Measurements from ENCODE around the gene ARID1B. TPM values are rescaled to one million over a fixed set of nuclear protein-coding genes. Genes with fewer than 3 reads are reported as not detected.

The ARID1B gene
- total RNA-seq, 1 donor from 2014 or later = 18.5 TPM

DNA sequence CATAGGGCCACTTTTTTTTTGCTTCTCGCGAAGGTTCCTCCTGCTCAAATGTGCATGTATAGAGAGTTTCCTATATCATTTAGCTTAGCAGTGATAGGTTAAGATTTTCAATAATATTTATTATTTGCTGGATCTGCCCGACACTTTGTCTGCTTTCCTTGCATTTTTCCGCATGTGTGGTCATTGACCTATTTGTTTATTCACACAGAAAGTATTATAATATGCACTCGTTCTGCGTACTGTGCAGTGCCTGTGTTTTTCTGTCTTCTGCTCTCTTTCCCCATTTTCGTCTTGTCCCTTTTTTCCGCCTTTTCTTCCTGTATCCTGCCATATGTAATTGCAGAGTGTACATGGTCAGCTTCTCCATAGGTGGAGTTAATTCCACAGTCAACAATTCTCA is 290.3 kb downstream of the ARID1B start:
- no peak overlapping the region for H3K4me3 ChIP-seq (ENCODE audit: low read depth, low read length)
- DNase-seq (ENCODE audit: low read depth) = no peak
- TF ChIP-seq, protein P1, sequence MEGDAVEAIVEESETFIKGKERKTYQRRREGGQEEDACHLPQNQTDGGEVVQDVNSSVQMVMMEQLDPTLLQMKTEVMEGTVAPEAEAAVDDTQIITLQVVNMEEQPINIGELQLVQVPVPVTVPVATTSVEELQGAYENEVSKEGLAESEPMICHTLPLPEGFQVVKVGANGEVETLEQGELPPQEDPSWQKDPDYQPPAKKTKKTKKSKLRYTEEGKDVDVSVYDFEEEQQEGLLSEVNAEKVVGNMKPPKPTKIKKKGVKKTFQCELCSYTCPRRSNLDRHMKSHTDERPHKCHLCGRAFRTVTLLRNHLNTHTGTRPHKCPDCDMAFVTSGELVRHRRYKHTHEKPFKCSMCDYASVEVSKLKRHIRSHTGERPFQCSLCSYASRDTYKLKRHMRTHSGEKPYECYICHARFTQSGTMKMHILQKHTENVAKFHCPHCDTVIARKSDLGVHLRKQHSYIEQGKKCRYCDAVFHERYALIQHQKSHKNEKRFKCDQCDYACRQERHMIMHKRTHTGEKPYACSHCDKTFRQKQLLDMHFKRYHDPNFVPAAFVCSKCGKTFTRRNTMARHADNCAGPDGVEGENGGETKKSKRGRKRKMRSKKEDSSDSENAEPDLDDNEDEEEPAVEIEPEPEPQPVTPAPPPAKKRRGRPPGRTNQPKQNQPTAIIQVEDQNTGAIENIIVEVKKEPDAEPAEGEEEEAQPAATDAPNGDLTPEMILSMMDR (conservative IDR thresholded peaks at IDR 0.05; ENCODE audit: low read depth, low read length) = no peak

DNA sequence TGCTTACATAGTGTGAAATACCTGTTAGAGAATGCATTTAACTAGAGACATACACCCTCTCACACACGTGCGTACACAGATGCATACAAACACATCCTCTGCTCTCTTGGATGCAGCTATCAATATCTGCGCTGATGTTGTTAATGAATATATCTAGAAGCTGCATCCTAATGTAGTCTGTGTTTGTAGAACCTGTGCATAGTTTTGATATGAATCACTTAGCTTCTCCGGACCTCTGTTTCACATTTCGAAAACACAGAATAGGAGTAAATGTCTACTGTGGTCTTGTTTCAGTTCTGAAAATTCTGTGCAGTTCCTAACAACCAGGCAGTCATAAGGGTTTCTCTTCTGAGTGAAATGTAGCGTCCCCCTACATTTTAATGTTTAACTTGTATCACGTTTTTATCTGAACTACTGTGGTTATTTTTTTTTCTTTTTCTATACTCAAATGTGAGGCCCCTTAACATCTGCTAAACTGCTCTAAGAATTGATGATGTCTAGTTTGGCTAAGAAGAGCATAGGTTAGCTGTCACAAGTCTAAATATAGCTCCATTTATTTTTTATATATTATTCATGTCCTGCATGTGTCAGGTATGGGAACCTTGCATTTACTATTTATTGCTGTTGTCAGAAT is 291.6 kb downstream of the ARID1B start:
- TF ChIP-seq, protein P1 (conservative IDR thresholded peaks at IDR 0.05; ENCODE audit: low read depth, low read length) = no peak
- DNase-seq (ENCODE audit: low read depth) = no peak
- no peak overlapping the region for H3K4me3 ChIP-seq (ENCODE audit: low read depth, low read length)

DNA sequence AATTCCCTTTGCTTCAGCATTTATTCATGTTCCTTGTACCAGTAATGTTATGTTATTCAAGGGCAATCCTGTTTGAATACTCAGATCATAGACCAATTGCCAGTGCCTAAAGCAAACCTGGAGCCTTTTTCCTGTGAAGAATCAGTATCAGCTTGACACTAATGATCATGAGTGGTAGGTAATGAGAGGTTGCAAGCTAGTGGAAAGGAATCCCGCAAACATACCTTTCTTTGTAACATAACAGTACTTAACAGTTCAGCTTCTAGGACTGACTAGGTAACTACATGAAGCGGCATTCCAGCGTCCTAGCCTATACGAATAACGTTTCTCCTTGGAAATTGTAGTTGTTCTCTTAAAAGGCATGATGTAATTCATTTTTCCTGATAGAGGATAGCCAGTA is 292.4 kb downstream of the ARID1B start:
- no peak overlapping the region for H3K4me3 ChIP-seq (ENCODE audit: low read depth, low read length)
- TF ChIP-seq, protein P1 (conservative IDR thresholded peaks at IDR 0.05; ENCODE audit: low read depth, low read length) = no peak
- DNase-seq (ENCODE audit: low read depth) = peak; percentile 33

DNA sequence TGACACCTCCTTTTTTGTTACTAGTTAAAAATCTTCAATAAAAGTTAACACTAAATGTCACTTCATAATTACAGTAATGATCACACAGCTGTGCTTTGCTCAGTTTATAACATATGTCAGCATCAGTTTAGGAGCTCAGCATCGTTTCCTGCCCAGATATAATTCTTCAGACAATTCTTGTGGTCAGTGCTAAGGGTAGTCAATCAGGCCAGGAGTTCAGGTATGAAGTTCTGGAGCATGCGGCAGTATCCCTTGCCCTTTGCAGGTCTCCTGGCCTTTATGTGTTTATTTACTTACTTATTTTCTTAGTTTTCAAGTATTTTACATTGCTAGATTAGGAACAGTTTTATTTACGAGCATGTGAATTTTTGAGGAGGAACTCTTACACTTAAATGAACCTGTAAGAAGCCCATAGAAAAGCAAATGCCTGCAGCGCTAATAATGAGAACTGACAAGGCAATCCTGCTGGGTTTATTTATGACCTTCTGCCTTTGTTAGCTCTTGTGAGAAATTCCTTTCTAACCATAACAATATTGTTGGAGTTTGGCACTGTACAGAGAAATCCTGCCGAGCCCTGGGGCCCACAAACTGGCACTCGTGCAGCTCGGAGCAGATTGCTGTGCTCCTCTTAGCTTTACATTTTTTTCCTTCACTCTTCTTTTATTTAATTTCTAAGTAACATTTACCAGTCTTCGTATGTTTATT is 293.4 kb downstream of the ARID1B start:
- DNase-seq (ENCODE audit: low read depth) = no peak
- H3K4me3 ChIP-seq (ENCODE audit: low read depth, low read length) = no peak overlapping the region
- TF ChIP-seq, protein P1 (conservative IDR thresholded peaks at IDR 0.05; ENCODE audit: low read depth, low read length) = no peak

DNA sequence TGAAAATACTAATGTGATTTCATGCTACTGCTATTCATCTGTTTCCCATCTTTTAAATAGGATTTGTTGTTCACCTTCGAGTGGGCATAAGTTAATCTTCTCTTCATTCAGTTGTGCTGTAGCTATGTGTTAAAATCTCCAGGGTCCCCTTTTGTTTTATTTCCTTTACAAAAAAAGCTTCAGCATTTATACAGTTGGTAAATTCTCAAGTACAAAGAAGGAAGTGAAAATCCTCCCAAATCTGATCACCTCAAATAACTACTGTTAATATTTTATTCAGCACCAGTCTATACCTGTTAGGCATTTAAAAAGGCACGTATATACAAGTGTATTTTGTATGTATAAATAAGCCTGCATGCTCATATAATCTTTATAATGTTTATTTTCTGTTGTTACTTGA is 294.9 kb downstream of the ARID1B start:
- TF ChIP-seq, protein P1 (conservative IDR thresholded peaks at IDR 0.05; ENCODE audit: low read depth, low read length) = no peak
- H3K4me3 ChIP-seq (ENCODE audit: low read depth, low read length) = no peak overlapping the region
- DNase-seq (ENCODE audit: low read depth) = no peak

DNA sequence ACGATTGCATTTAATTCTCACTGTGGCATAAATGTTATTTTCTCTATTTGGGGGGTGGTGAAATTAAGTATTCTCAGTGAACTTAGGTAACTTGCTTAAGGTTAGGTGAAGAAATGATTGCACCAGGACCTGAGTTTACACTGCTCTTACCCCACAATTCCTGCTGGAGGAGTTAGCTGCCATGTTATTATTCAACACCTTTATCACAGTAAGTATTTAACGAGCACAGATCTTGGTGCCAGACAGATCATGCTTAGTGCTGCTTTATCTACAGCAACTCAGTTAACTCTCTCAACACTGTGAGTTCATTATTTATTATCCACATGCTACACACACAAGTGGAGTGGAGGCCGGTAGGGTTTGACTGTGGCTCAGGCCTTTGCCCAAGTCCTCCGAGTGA is 296.4 kb downstream of the ARID1B start:
- TF ChIP-seq, protein P1 (conservative IDR thresholded peaks at IDR 0.05; ENCODE audit: low read depth, low read length) = no peak
- H3K4me3 ChIP-seq (ENCODE audit: low read depth, low read length) = no peak overlapping the region
- no peak for DNase-seq (ENCODE audit: low read depth)

DNA sequence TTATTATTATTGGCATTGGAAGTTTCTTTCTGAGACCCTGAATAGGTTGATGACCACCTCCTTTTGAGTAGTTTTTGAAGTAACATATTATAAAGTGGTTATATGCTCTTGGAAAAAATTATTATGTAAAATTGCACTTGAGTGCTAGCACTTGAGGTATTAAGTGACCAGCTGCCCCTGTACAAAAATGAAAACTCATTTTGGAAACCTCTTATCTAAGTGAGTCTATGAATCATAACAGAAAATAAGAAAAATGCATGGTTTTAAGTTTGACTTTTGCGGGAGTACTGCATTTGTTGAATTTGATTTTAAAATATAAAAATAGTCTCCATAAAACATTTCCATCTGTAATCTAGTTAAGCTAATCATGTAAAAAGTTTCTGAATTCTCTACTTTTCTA is 297.8 kb downstream of the ARID1B start:
- DNase-seq (ENCODE audit: low read depth) = no peak
- no peak overlapping the region for H3K4me3 ChIP-seq (ENCODE audit: low read depth, low read length)
- TF ChIP-seq, protein P1 (conservative IDR thresholded peaks at IDR 0.05; ENCODE audit: low read depth, low read length) = no peak

Data from epithelial cell of proximal tubule (primary cell).